ENCODE measurements around the gene CACNA2D4.

CACNA2D4 gene

GRCh38 chr12:1870998-1871917 lies 47.2 kb downstream of the CACNA2D4 start:
- DNase-seq (ENCODE audit: low read depth in 3 of 3, low spot score in 1 of 3) = no peak

GRCh38 chr12:1870086-1870485 lies 48.4 kb downstream of the CACNA2D4 start:
- no peak for DNase-seq (ENCODE audit: low read depth in 3 of 3, low spot score in 1 of 3)

GRCh38 chr12:1869145-1869544 lies 49.3 kb downstream of the CACNA2D4 start:
- no peak for DNase-seq (ENCODE audit: low read depth in 3 of 3, low spot score in 1 of 3)

- DNase-seq (ENCODE audit: low read depth in 3 of 3, low spot score in 1 of 3) = no peak
Observed at GRCh38 chr12:1865284-1865866, 53.1 kb downstream of the CACNA2D4 start.

GRCh38 chr12:1864867-1865266 lies 53.6 kb downstream of the CACNA2D4 start:
- no peak for DNase-seq (ENCODE audit: low read depth in 3 of 3, low spot score in 1 of 3)

- no peak for DNase-seq (ENCODE audit: low read depth in 3 of 3, low spot score in 1 of 3)
Observed at GRCh38 chr12:1864456-1864855, 54.0 kb downstream of the CACNA2D4 start.

- no peak for DNase-seq (ENCODE audit: low read depth in 3 of 3, low spot score in 1 of 3)
Observed at GRCh38 chr12:1863823-1864222, 54.6 kb downstream of the CACNA2D4 start.

- no peak for DNase-seq (ENCODE audit: low read depth in 3 of 3, low spot score in 1 of 3)
Observed at GRCh38 chr12:1862973-1863372, 55.5 kb downstream of the CACNA2D4 start.

- DNase-seq (ENCODE audit: low read depth in 3 of 3, low spot score in 1 of 3) = no peak
Observed at GRCh38 chr12:1859643-1860042, 58.8 kb downstream of the CACNA2D4 start.

- DNase-seq (ENCODE audit: low read depth in 3 of 3, low spot score in 1 of 3) = no peak
Observed at GRCh38 chr12:1858456-1858855, 60.0 kb downstream of the CACNA2D4 start.

- no peak for DNase-seq (ENCODE audit: low read depth in 3 of 3, low spot score in 1 of 3)
Observed at GRCh38 chr12:1857821-1858220, 60.6 kb downstream of the CACNA2D4 start.

- DNase-seq (ENCODE audit: low read depth in 3 of 3, low spot score in 1 of 3) = no peak
Observed at GRCh38 chr12:1857086-1857485, 61.4 kb downstream of the CACNA2D4 start.

GRCh38 chr12:1855241-1855640 lies 63.2 kb downstream of the CACNA2D4 start:
- no peak for DNase-seq (ENCODE audit: low read depth in 3 of 3, low spot score in 1 of 3)

- no peak for DNase-seq (ENCODE audit: low read depth in 3 of 3, low spot score in 1 of 3)
Observed at GRCh38 chr12:1853716-1854115, 64.7 kb downstream of the CACNA2D4 start.

GRCh38 chr12:1852076-1852475 lies 66.4 kb downstream of the CACNA2D4 start:
- DNase-seq (ENCODE audit: low read depth in 3 of 3, low spot score in 1 of 3) = no peak

GRCh38 chr12:1851151-1851701 lies 67.2 kb downstream of the CACNA2D4 start:
- DNase-seq (ENCODE audit: low read depth in 3 of 3, low spot score in 1 of 3) = no peak

GRCh38 chr12:1848745-1849144 lies 69.7 kb downstream of the CACNA2D4 start:
- no peak for DNase-seq (ENCODE audit: low read depth in 3 of 3, low spot score in 1 of 3)

- no peak for DNase-seq (ENCODE audit: low read depth in 3 of 3, low spot score in 1 of 3)
Observed at GRCh38 chr12:1848146-1848545, 70.3 kb downstream of the CACNA2D4 start.

- DNase-seq (ENCODE audit: low read depth in 3 of 3, low spot score in 1 of 3) = no peak
Observed at GRCh38 chr12:1847411-1847810, 71.0 kb downstream of the CACNA2D4 start.

GRCh38 chr12:1846421-1847405 lies 71.7 kb downstream of the CACNA2D4 start:
- DNase-seq (ENCODE audit: low read depth in 3 of 3, low spot score in 1 of 3) = no peak

- DNase-seq (ENCODE audit: low read depth in 3 of 3, low spot score in 1 of 3) = no peak
Observed at GRCh38 chr12:1845886-1846285, 72.6 kb downstream of the CACNA2D4 start.
